Muscle layer of duodenum (tissue), 2 donors: ENCODE measurements around the gene DPYSL5.

Experiments
- H3K27ac ChIP-seq: one replicate; pipeline ENCODE4 v1.7.0; 2013; ENCODE audit warnings: mild to moderate bottlenecking, low read length
- H3K27me3 ChIP-seq: one replicate; pipeline ENCODE4 v1.7.0; 2013; ENCODE audit warnings: low read depth, mild to moderate bottlenecking, control low read depth, low read length
- H3K36me3 ChIP-seq, 2 donors: one replicate each; pipeline ENCODE4 v1.7.0; 2013; ENCODE audit warnings: low read length in 2 of 2, control low read depth in 1 of 2, mild to moderate bottlenecking in 1 of 2; ENCODE audit not compliant: insufficient read depth in 2 of 2, control insufficient read depth in 1 of 2
- H3K4me1 ChIP-seq, 2 donors: one replicate each; pipeline ENCODE4 v1.7.0; 2013; ENCODE audit warnings: low read length in 2 of 2, mild to moderate bottlenecking in 2 of 2, control low read depth in 1 of 2, moderate library complexity in 1 of 2; ENCODE audit not compliant: insufficient read depth in 2 of 2, control insufficient read depth in 1 of 2
- H3K4me3 ChIP-seq, 2 donors: one replicate each; pipeline ENCODE4 v1.7.0; 2013; ENCODE audit warnings: low read length in 2 of 2, low read depth in 1 of 2, mild to moderate bottlenecking in 1 of 2
- H3K9me3 ChIP-seq, 2 donors: one replicate each; pipeline ENCODE4 v1.7.0; 2013; ENCODE audit warnings: low read length in 2 of 2, control low read depth in 1 of 2, mild to moderate bottlenecking in 1 of 2; ENCODE audit not compliant: control insufficient read depth in 1 of 2
- donor health status: healthy.

The DPYSL5 gene

DNA sequence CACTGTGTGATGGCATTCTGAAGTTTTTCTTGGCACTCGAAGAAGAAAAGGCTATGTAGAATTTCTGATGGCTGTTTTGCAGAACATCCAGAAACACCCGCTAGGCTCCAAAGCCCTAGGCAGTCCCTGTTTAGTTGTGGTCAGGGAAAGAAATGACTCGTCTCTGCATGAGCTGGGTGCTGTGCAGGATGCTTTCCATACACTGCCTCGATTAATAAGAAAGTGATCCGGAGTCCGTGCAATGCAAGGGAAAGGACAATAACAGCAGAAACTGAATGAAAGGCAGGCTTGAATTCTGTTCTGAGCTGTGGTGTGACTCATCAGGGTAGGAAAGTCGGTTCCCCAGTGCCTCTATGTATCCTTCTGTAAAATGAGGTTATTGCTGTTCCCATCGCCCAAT lies 141.2 kb downstream of the DPYSL5 start:
- Histone ChIP-seq H3K4me1 (no peaks in the 10 kb centered on the region), H3K9me3 (no peaks in the 10 kb centered on the region), H3K4me3 (no peak overlapping the region), H3K27me3 (no peaks in the 10 kb centered on the region), H3K36me3 (peaks cover 0 to 5% of the 10 kb centered on the region in 2 donors), H3K27ac (no peak overlapping the region)

DNA sequence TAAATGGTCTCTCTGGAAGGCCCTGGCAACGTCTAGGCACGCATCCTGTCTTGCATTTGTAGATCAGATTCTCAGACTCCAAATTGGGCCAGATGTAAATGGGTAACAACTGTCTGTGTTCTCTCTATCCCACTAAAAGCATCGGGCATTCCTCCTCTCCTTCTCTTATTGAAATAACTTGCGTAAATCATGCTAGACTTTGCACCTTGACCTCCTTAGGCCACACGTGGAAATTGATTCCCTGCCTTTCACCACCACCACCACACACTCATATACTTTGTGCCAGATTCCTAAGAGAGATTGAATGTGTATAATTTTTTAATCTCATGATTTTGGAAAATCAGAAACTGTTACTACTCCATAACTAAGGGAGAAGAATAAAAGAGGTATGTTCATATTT lies 143.8 kb downstream of the DPYSL5 start:
- H3K27ac ChIP-seq = no peak overlapping the region
- H3K27me3 ChIP-seq = no peaks in the 10 kb centered on the region
- no peaks in the 10 kb centered on the region for H3K9me3 ChIP-seq
- H3K4me1 ChIP-seq = no peaks in the 10 kb centered on the region
- H3K36me3 ChIP-seq = no peaks in the 10 kb centered on the region
- no peak overlapping the region for H3K4me3 ChIP-seq

- H3K9me3 ChIP-seq = no peaks in the 10 kb centered on the region
- H3K36me3 ChIP-seq = no peaks in the 10 kb centered on the region
- no peaks in the 10 kb centered on the region for H3K4me1 ChIP-seq
- H3K27me3 ChIP-seq = no peaks in the 10 kb centered on the region
- H3K27ac ChIP-seq = no peak overlapping the region
- no peak overlapping the region for H3K4me3 ChIP-seq
These were observed 145.8 kb downstream of the DPYSL5 start for GRCh38 chr2:26993768-26994167.

- H3K36me3 ChIP-seq = no peaks in the 10 kb centered on the region
- H3K9me3 ChIP-seq = no peaks in the 10 kb centered on the region
- no peaks in the 10 kb centered on the region for H3K4me1 ChIP-seq
- no peaks in the 10 kb centered on the region for H3K27me3 ChIP-seq
- no peak overlapping the region for H3K4me3 ChIP-seq
- no peak overlapping the region for H3K27ac ChIP-seq
These were observed 147.1 kb downstream of the DPYSL5 start for GRCh38 chr2:26994983-26995382.

- Histone ChIP-seq H3K4me3 (no peak overlapping the region), H3K27ac (no peak overlapping the region), H3K4me1 (no peaks in the 10 kb centered on the region), H3K27me3 (no peaks in the 10 kb centered on the region), H3K9me3 (no peaks in the 10 kb centered on the region), H3K36me3 (no peaks in the 10 kb centered on the region)
These were observed 149.5 kb downstream of the DPYSL5 start for GRCh38 chr2:26997394-26997793.

DNA sequence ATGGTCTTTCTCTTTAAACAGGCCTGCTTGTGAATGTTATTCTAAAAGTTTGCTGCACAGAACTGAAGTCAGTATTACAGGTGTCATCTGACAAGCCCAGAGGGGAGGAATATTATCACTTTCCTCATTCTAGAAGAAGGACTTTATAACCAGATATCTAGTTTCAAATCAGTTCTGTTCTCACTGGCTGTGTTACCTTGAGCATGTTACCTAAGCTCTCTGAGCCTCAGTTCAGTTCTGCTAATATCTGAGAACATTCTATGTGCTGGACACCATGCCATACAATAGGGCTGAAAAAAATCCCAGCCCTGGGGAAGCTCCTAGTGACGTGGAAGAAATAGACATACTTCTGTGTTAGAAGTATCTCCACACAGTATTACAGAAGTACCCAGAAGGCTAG lies 150.4 kb downstream of the DPYSL5 start:
- Histone ChIP-seq H3K27me3 (no peaks in the 10 kb centered on the region), H3K36me3 (no peaks in the 10 kb centered on the region), H3K4me3 (no peak overlapping the region), H3K4me1 (no peaks in the 10 kb centered on the region), H3K9me3 (no peaks in the 10 kb centered on the region), H3K27ac (no peak overlapping the region)
